Liver (tissue), 9 donors: ENCODE results near the gene FOXL2NB. TPM values are rescaled to one million over a fixed set of nuclear protein-coding genes. Genes with fewer than 3 reads are reported as not detected.

ENCODE experiments used
- DNase-seq: peaks from one replicate; pipeline ENCODE4 v3.0.0-alpha.2; 2017; ENCODE audit warnings: low spot score
- H3K27ac ChIP-seq, 2 donors: one replicate each; pipeline ENCODE4 v1.7.0; 2013; ENCODE audit warnings: inconsistent platforms in 2 of 2, low read length in 2 of 2, control low read depth in 1 of 2, low read depth in 1 of 2, mild to moderate bottlenecking in 1 of 2
- H3K27me3 ChIP-seq, 4 donors: one replicate each; pipeline versions ENCODE4 v1.6.1 to v1.7.0; 2013; ENCODE audit warnings: low read length in 3 of 4, inconsistent platforms in 1 of 4, mild to moderate bottlenecking in 1 of 4, moderate library complexity in 1 of 4; ENCODE audit not compliant: control insufficient read depth in 4 of 4, insufficient read depth in 4 of 4
- H3K36me3 ChIP-seq, 4 donors: one replicate each; pipeline versions ENCODE4 v1.6.1 to v1.7.0; 2013; ENCODE audit warnings: low read length in 3 of 4, mild to moderate bottlenecking in 3 of 4, low read depth in 1 of 4, moderate library complexity in 1 of 4; ENCODE audit not compliant: control insufficient read depth in 4 of 4, insufficient read depth in 3 of 4
- H3K4me1 ChIP-seq, 4 donors: one replicate each; pipeline versions ENCODE4 v1.6.1 to v1.7.0; 2013; ENCODE audit warnings: low read length in 3 of 4, mild to moderate bottlenecking in 3 of 4, moderate library complexity in 1 of 4; ENCODE audit not compliant: control insufficient read depth in 4 of 4, insufficient read depth in 4 of 4
- H3K4me3 ChIP-seq, 3 donors: one replicate each; pipeline versions ENCODE4 v1.6.1 to v1.7.0; 2013; ENCODE audit warnings: low read length in 3 of 3, control low read depth in 1 of 3, low read depth in 1 of 3, mild to moderate bottlenecking in 1 of 3
- H3K9ac ChIP-seq, 2 donors: one replicate each; pipeline ENCODE4 v1.7.0; 2013; ENCODE audit warnings: low read length in 2 of 2, mild to moderate bottlenecking in 2 of 2, moderate library complexity in 2 of 2, control low read depth in 1 of 2, low read depth in 1 of 2
- H3K9me3 ChIP-seq, 4 donors: one replicate each; pipeline versions ENCODE4 v1.6.1 to v1.7.0; 2013; ENCODE audit warnings: low read length in 3 of 4; ENCODE audit not compliant: control insufficient read depth in 4 of 4
- CTCF ChIP-seq: fragments of 150-350 bp; IDR thresholded peaks from 2 replicates; pipeline ENCODE4 v1.5.1; 2017; ENCODE audit warnings: improper control_type of control experiment, low read depth, low read length; ENCODE audit not compliant: missing input control
- EGR1 ChIP-seq, 2 donors: IDR thresholded peaks; 2 replicates each; pipeline ENCODE4 v1.6.1; 2016 to 2018; ENCODE audit warnings: antibody characterized with exemption in 2 of 2, low read depth in 2 of 2
- FOXA1 ChIP-seq: IDR thresholded peaks from 2 replicates; pipeline ENCODE4 v1.6.1; 2016; ENCODE audit warnings: antibody characterized with exemption
- FOXA2 ChIP-seq: IDR thresholded peaks from 2 replicates; pipeline ENCODE4 v1.6.1; 2016; ENCODE audit warnings: antibody characterized with exemption
- GABPA ChIP-seq, 2 donors: IDR thresholded peaks in 1 of 2; conservative IDR thresholded peaks in 1 of 2; 2 replicates each; pipeline ENCODE4 v1.6.1; 2016; ENCODE audit warnings: antibody characterized with exemption in 2 of 2, mild to moderate bottlenecking in 1 of 2, moderate library complexity in 1 of 2
- HNF4G ChIP-seq: IDR thresholded peaks from 2 replicates; pipeline ENCODE4 v1.6.1; 2016; ENCODE audit warnings: antibody characterized with exemption
- JUND ChIP-seq, 2 donors: IDR thresholded peaks; 2 replicates each; pipeline ENCODE4 v1.6.1; 2016; ENCODE audit warnings: antibody characterized with exemption in 2 of 2
- NR2F2 ChIP-seq: IDR thresholded peaks from 2 replicates; pipeline ENCODE4 v1.6.1; 2016; ENCODE audit warnings: antibody characterized with exemption
- RAD21 ChIP-seq, 2 donors: IDR thresholded peaks; 2 replicates each; pipeline ENCODE4 v1.6.1; 2016; ENCODE audit warnings: antibody characterized with exemption in 2 of 2, mild to moderate bottlenecking in 2 of 2
- RXRA ChIP-seq, 2 donors: IDR thresholded peaks; 2 replicates each; pipeline ENCODE4 v1.6.1; 2017 to 2018; ENCODE audit warnings: antibody characterized with exemption in 2 of 2, mild to moderate bottlenecking in 1 of 2
- TAF1 ChIP-seq: conservative IDR thresholded peaks from 2 replicates; pipeline ENCODE4 v1.6.1; 2016; ENCODE audit warnings: antibody characterized with exemption, mild to moderate bottlenecking
- YY1 ChIP-seq: IDR thresholded peaks from 2 replicates; pipeline ENCODE4 v1.6.1; 2016; ENCODE audit warnings: antibody characterized with exemption, mild to moderate bottlenecking
- WGBS: extraction: QIAGEN DNeasy Blood & Tissue Kit; methylation state at CpG from one replicate; pipeline ENCODE4 v1.1.7; 2013; 5-methylcytosine and 5-hydroxymethylcytosine counted together
- polyA plus RNA-seq, 2 donors: library from polyadenylated mRNA; stranded (reverse) in 1 of 2; unstranded in 1 of 2; fragments of 200-250 nt in 1 of 2; fragments of >200 nt in 1 of 2; fragmentation: Nextera tagmentation in 1 of 2; extraction: Ambion mirVana in 1 of 2; gene quantifications; one replicate each; pipeline versions ENCODE4 v1.2.1 to v1.2.3, GENCODE V29; 2013 to 2015
- total RNA-seq, 2 donors: library from RNA; depleted of rRNA; stranded (reverse); fragments of >200 nt; gene quantifications; one replicate each; pipeline ENCODE4 v1.2.3, GENCODE V29; 2014
- TF ChIP-seq, protein P1 (sequence below): IDR thresholded peaks from 2 replicates; pipeline ENCODE4 v1.6.1; 2016; ENCODE audit warnings: antibody characterized with exemption
- TF ChIP-seq, protein P2 (sequence below): IDR thresholded peaks from 2 replicates; pipeline ENCODE4 v1.6.1; 2016; ENCODE audit warnings: antibody characterized with exemption
- TF ChIP-seq, protein P3 (sequence below): IDR thresholded peaks from 2 replicates; pipeline ENCODE4 v1.6.1; 2016; ENCODE audit warnings: antibody characterized with exemption
- TF ChIP-seq, protein P4 (sequence below): IDR thresholded peaks from 2 replicates; pipeline ENCODE4 v1.6.1; 2016; ENCODE audit warnings: antibody characterized with exemption, mild to moderate bottlenecking
- donor health status: healthy.
- donor health status: healthy.
- donor health status: healthy.
- donor health status: healthy.
- donor health status: healthy.

The FOXL2NB gene
- total and polyA plus RNA-seq, 4 donors: not detected

DNA sequence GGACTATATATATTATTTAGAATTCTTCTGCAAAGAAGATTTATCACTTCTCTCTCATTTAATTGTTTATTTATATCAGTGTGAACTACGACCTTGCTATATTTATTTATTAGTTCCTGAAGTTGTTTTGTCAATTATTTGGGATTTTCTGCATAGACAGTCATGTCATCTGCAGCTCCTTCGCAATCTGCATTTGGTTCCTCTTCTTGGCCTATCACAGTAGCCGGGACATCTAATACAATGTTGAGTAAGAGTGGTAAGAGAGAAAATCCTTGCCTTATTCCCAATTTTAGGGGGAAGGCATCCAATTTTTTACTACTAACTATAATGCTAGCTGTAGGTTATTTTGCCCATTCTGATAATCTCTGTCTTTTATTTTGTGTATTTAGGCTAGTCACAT, 39.5 kb upstream of the FOXL2NB start:
- TF ChIP-seq, protein P1, sequence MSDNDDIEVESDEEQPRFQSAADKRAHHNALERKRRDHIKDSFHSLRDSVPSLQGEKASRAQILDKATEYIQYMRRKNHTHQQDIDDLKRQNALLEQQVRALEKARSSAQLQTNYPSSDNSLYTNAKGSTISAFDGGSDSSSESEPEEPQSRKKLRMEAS: no peak
- TF ChIP-seq EGR1 (IDR thresholded peaks at IDR 0.05; ENCODE audit: low read depth in 2 of 2) (no peak), FOXA1 (no peak), YY1 (no peak), CTCF (no peak), GABPA (IDR thresholded peaks at IDR 0.05 in 1 of 2, conservative IDR thresholded peaks at IDR 0.05 in 1 of 2) (no peak), RAD21 (IDR thresholded peaks at IDR 0.05) (no peak), FOXA2 (no peak), JUND (IDR thresholded peaks at IDR 0.05) (no peak), HNF4G (no peak), RXRA (IDR thresholded peaks at IDR 0.05) (no peak)
- TF ChIP-seq, protein P2, sequence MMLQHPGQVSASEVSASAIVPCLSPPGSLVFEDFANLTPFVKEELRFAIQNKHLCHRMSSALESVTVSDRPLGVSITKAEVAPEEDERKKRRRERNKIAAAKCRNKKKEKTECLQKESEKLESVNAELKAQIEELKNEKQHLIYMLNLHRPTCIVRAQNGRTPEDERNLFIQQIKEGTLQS: no peak
- TF ChIP-seq, protein P3, sequence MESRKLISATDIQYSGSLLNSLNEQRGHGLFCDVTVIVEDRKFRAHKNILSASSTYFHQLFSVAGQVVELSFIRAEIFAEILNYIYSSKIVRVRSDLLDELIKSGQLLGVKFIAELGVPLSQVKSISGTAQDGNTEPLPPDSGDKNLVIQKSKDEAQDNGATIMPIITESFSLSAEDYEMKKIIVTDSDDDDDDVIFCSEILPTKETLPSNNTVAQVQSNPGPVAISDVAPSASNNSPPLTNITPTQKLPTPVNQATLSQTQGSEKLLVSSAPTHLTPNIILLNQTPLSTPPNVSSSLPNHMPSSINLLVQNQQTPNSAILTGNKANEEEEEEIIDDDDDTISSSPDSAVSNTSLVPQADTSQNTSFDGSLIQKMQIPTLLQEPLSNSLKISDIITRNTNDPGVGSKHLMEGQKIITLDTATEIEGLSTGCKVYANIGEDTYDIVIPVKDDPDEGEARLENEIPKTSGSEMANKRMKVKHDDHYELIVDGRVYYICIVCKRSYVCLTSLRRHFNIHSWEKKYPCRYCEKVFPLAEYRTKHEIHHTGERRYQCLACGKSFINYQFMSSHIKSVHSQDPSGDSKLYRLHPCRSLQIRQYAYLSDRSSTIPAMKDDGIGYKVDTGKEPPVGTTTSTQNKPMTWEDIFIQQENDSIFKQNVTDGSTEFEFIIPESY: no peak
- no peaks in the 10 kb centered on the region for H3K27me3 ChIP-seq
- no peaks in the 10 kb centered on the region for H3K36me3 ChIP-seq
- no peak overlapping the region for H3K9ac ChIP-seq
- H3K9me3 ChIP-seq: no peaks in the 10 kb centered on the region
- H3K4me1 ChIP-seq: no peaks in the 10 kb centered on the region
- DNase-seq: no peak
- no peak overlapping the region for H3K4me3 ChIP-seq
- H3K27ac ChIP-seq: no peak overlapping the region
- WGBS: 87% methylated on average over 3 of the region's 3 CpGs

DNA sequence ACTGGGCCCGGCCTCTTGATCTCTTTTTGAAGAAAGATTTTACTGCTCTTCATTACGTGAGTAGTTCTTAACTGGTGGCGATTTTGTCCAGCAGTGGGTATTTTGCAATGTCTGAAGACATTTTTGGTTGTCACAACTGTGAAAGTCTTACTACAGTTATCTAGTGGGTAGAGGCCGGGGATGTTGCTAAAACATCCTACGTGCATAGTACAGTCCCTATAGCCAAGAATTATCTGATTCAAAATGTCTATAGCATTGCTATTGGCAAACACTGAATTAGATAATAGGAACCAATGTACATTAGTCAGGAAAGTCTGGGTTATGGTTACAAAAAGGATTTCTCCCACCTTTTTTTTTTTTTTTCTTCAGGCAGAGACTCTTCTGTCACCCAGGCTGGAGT, 38.2 kb upstream of the FOXL2NB start:
- no peak for DNase-seq
- H3K9ac ChIP-seq: no peak overlapping the region
- no peak overlapping the region for H3K27ac ChIP-seq
- TF ChIP-seq CTCF: no peak
- TF ChIP-seq, protein P4, sequence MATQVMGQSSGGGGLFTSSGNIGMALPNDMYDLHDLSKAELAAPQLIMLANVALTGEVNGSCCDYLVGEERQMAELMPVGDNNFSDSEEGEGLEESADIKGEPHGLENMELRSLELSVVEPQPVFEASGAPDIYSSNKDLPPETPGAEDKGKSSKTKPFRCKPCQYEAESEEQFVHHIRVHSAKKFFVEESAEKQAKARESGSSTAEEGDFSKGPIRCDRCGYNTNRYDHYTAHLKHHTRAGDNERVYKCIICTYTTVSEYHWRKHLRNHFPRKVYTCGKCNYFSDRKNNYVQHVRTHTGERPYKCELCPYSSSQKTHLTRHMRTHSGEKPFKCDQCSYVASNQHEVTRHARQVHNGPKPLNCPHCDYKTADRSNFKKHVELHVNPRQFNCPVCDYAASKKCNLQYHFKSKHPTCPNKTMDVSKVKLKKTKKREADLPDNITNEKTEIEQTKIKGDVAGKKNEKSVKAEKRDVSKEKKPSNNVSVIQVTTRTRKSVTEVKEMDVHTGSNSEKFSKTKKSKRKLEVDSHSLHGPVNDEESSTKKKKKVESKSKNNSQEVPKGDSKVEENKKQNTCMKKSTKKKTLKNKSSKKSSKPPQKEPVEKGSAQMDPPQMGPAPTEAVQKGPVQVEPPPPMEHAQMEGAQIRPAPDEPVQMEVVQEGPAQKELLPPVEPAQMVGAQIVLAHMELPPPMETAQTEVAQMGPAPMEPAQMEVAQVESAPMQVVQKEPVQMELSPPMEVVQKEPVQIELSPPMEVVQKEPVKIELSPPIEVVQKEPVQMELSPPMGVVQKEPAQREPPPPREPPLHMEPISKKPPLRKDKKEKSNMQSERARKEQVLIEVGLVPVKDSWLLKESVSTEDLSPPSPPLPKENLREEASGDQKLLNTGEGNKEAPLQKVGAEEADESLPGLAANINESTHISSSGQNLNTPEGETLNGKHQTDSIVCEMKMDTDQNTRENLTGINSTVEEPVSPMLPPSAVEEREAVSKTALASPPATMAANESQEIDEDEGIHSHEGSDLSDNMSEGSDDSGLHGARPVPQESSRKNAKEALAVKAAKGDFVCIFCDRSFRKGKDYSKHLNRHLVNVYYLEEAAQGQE: no peak
- TF ChIP-seq NR2F2: no peak
- TF ChIP-seq TAF1: no peak
- no peak for TF ChIP-seq GABPA (IDR thresholded peaks at IDR 0.05 in 1 of 2, conservative IDR thresholded peaks at IDR 0.05 in 1 of 2)
- TF ChIP-seq YY1: no peak
- TF ChIP-seq EGR1 (IDR thresholded peaks at IDR 0.05; ENCODE audit: low read depth in 2 of 2): no peak
- TF ChIP-seq FOXA1: no peak
- TF ChIP-seq JUND (IDR thresholded peaks at IDR 0.05): no peak
- TF ChIP-seq, protein P3: no peak
- TF ChIP-seq HNF4G: no peak
- H3K4me3 ChIP-seq: no peak overlapping the region
- H3K36me3 ChIP-seq: no peaks in the 10 kb centered on the region
- 92% methylated on average over 5 of the region's 5 CpGs for WGBS
- no peaks in the 10 kb centered on the region for H3K4me1 ChIP-seq
- no peaks in the 10 kb centered on the region for H3K27me3 ChIP-seq
- H3K9me3 ChIP-seq: no peaks in the 10 kb centered on the region
